HG02642 (cell line): Measurements from ENCODE around the gene FOLR2.
"Not testable (repeated sequence)": the region's sequence is repeated elsewhere in the genome, so short reads cannot be mapped to it uniquely, and the experiment has no call there.

Experiments used
- ATAC-seq: cut with Tn5 transposase; IDR thresholded peaks from one replicate; pipeline ENCODE4 v1.9.1; 2021; ENCODE audit warnings: mild to moderate bottlenecking; ENCODE audit not compliant: unreplicated experiment, poor library complexity

The FOLR2 gene

DNA sequence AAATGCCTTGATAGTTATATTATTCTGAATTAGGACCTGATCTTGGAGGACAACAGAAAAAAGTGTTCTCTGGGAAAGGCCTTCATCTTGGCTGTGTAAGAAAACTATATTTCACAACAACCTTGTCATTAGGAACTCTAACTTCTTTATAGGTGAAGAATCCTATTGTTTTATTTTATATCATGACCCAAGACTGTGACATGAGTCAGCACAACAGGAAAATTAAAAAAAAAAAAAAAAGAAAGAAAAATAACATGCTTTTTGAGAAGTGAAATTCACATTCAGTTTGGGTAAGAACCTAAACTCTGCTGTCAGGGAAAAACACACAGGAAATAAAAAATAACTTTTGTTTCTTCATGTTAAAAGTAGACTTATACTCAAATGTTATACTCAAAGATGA is 11.7 kb upstream of the FOLR2 start:
- no peak for ATAC-seq

- not testable (repeated sequence) for ATAC-seq
Observed at GRCh38 chr11:72206794-72207193, 9.8 kb upstream of the FOLR2 start.

DNA sequence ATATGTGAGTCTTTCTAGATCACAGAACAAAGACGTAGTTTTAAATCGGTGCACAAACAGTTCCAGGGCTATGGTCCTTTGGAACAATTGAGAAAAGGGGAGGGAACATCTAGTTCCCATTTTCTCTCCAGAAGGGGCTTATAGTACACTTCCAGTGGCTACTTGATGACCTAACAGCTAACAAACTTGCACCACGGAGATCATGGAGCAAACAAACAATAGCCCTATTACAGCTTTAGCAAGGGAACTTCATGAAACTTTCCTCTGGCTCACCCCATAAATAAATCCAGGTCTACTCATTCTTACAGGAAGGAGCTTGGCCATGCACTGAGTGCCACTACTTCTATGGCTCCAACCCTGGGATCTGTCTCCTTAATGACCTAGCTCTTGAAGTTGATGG is 8.3 kb upstream of the FOLR2 start:
- ATAC-seq: no peak

DNA sequence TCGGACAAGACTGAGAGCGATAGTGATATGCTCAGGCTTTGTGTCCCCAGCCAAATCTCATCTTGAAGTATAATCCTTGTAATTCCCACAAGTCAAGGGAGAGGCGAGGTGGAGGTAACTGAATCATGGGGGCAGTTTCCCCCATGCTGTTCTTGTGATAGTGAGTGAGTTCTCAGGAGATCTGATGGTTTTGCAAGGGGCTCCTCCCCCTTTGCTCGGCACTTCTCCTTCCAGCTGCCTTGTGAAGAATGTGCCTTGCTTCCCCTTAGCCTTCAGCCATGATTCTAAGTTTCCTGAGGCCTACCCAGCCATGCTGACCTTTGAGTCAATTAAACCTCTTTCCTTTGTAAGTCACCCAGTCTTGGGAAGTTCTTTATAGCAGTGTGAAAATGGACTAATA is 7.5 kb upstream of the FOLR2 start:
- ATAC-seq: no peak

- no peak for ATAC-seq
Observed at GRCh38 chr11:72217841-72218240, 1.2 kb downstream of the FOLR2 start.

- no peak for ATAC-seq
Observed at GRCh38 chr11:72218251-72218745, 1.7 kb downstream of the FOLR2 start.

DNA sequence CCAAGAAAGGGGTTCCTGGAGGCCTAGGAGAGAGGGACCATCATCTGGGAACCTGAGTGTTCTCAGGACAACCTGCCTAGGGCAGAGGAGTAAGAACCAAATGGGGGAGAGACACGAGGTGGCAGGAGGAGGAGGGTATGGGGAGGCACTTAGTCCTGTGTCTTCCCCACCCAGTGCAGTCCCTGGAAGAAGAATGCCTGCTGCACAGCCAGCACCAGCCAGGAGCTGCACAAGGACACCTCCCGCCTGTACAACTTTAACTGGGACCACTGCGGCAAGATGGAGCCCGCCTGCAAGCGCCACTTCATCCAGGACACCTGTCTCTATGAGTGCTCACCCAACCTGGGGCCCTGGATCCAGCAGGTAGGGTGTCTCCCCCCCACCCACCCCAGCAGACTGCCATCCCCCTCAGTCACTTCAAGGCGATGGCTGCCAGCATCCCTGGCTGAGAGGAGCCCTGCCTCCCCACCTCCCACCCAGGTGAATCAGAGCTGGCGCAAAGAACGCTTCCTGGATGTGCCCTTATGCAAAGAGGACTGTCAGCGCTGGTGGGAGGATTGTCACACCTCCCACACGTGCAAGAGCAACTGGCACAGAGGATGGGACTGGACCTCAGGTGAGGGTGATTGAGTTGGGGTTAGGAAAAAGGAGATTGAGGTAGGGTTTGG is 4.2 kb downstream of the FOLR2 start:
- no peak for ATAC-seq

DNA sequence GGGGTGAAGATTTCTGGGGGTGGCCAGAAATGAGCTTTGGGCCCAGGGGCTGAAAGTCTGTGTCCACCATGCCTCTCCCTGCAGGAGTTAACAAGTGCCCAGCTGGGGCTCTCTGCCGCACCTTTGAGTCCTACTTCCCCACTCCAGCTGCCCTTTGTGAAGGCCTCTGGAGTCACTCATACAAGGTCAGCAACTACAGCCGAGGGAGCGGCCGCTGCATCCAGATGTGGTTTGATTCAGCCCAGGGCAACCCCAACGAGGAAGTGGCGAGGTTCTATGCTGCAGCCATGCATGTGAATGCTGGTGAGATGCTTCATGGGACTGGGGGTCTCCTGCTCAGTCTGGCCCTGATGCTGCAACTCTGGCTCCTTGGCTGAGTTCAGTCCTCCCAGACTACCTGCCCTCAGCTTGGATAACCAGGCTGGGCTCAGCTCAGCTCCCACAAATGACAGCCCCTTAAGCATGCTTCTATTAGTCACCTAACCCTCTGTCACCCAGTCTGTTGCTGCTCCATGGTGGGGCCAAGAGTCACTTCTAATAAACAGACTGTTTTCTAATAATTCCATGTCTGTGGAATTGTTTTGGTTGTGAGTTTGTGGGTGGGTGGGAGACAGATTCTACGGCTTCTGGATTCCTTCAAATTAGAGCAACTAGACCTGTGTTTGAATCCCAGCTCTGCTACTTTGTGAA is 4.9 kb downstream of the FOLR2 start:
- no peak for ATAC-seq

- no peak for ATAC-seq
Observed at GRCh38 chr11:72222106-72222891, 5.7 kb downstream of the FOLR2 start.

DNA sequence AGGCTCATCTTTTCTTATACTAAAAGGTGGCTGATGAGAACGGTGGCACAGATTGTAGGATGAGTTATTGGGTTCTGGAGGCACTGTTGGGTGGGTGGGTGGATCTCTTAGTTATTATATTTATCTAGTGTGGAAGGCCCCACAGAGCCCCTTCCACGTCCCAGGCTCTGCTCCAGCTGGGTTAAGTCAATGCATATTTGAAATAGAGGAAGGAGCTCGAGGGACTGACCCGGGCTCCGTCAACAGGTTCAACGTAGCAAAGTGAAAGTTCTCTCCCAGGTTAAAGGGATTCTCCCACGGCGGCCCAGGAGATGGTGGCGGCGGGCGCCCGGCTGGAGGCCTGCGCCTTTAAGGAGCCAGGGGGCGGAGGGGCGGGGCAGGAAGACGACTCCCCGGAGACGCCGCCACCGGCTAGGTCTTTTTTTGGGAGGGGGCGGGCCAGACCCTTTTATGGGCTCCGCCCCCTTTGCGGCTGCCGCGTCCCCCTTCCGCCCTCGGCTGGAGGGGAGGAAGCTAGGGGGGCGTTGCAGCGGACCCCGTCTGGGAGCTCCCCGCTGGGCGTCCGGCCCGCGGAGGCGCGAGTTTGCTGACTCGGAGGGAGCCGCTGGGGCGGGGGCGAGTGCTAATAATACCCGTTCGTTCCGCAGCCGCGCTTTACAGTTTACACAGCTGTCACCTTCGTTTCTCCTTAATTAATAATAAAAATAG is 6.5 kb downstream of the FOLR2 start:
- peak; percentile 77 for ATAC-seq

GRCh38 chr11:72223615-72224563 is 7.3 kb downstream of the FOLR2 start:
- ATAC-seq: peak; percentile 65

- ATAC-seq: no peak
Observed at GRCh38 chr11:72224564-72225410, 8.2 kb downstream of the FOLR2 start, which contains the start of gene INPPL1. INPPL1 (plus strand) TSS chr11:72224767; CDS start chr11:72224985, 218 bp downstream.

GRCh38 chr11:72225411-72225951 is 8.9 kb downstream of the FOLR2 start:
- ATAC-seq: no peak

DNA sequence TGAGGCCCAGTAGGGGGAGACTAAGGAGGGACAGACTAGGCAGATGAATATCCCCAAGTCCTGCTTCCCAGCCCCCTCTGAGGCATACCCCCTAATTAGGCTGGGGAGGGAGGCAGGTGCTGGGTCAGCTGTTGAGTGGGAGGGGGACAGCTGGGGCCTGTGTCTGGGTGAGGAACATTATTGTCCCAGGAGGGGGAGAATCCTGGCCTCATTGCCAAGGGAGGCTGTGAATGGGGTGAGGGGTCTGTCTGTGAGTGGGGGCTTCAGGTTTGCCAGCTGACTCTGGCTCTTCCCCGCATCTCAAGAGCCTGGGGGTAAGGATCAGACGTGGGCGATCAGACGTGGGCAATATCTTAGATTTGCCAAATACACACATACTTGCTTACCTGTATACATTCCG is 10.1 kb downstream of the FOLR2 start:
- no peak for ATAC-seq

- no peak for ATAC-seq
Observed at GRCh38 chr11:72227316-72228228, 11.0 kb downstream of the FOLR2 start.

DNA sequence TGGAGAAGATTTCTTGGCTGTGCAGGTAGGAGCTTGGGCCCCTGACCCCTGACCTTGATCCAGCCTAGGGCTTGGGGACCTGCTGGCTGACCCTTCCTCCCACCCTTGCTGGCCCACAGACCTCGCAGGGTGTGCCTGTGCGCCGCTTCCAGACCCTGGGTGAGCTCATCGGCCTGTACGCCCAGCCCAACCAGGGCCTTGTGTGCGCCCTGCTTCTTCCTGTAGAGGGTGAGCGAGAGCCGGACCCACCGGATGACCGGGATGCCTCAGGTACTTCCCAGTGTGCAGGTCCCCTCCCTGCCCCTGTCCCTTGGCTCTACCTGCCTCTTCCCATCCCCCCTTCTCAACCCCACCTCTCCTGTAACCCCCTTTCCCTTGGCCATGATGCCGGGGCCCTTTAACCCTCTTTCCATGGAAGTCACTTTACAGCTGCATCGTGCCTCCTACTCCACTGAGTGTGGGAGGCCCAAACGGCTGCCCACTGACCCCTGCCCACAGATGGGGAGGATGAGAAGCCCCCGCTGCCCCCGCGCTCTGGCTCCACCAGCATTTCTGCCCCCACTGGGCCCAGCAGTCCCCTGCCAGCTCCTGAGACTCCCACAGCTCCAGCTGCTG is 11.7 kb downstream of the FOLR2 start:
- no peak for ATAC-seq

DNA sequence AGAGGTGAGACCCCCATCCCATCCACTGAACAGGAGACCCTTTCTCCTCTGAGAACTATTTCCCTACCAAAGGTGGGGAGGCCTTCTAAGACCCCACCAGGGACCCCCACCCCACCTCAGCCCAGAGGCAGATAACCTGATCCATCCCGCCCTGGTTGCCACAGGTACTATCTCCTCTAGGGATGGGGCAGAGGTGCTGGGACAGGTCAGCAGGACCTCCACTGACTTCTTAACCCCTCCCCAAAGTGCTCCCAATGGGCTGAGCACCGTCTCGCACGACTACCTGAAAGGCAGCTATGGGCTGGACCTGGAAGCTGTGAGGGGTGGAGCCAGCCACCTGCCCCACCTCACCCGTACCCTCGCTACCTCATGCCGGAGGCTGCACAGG is 12.2 kb downstream of the FOLR2 start:
- ATAC-seq: no peak
